HL-60 (cell line): ENCODE results near the gene GLTP.

Experiments used
- GABPA ChIP-seq: IDR thresholded peaks from 2 replicates; pipeline ENCODE4 v1.6.1; 2012; ENCODE audit warnings: low read depth
- REST ChIP-seq: IDR thresholded peaks from 2 replicates; pipeline ENCODE4 v1.6.1; 2012; ENCODE audit warnings: low read depth; ENCODE audit not compliant: insufficient replicate concordance
- SPI1 ChIP-seq: IDR thresholded peaks from 2 replicates; pipeline ENCODE4 v1.6.1; 2012; ENCODE audit warnings: low read depth, mild to moderate bottlenecking, borderline replicate concordance
- TF ChIP-seq, protein P1 (sequence below): IDR thresholded peaks from one replicate; pipeline ENCODE4 v1.5.1; 2011; ENCODE audit warnings: low read length, control low read depth, inconsistent platforms; ENCODE audit not compliant: insufficient read depth

DNA sequence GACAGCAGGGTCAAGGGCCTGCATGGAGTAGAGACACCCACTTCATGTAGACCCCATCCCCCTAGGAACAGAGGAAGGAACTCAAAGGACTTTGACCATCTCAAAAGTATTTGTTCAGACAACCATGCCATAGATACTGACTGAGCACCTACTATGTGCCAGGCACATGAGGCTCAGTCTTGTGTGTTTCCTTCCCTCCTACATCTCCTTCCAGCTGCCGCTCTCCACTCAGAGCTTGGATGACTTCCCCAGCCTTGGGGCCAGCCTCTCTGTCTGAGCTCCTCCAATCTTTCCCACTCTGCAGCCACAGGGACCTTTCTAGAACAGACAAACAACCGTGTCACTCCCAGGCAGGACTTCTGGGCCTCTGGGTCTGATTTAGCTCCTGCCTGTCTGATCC lies 49.6 kb downstream of the GLTP start:
- TF ChIP-seq, protein P1, sequence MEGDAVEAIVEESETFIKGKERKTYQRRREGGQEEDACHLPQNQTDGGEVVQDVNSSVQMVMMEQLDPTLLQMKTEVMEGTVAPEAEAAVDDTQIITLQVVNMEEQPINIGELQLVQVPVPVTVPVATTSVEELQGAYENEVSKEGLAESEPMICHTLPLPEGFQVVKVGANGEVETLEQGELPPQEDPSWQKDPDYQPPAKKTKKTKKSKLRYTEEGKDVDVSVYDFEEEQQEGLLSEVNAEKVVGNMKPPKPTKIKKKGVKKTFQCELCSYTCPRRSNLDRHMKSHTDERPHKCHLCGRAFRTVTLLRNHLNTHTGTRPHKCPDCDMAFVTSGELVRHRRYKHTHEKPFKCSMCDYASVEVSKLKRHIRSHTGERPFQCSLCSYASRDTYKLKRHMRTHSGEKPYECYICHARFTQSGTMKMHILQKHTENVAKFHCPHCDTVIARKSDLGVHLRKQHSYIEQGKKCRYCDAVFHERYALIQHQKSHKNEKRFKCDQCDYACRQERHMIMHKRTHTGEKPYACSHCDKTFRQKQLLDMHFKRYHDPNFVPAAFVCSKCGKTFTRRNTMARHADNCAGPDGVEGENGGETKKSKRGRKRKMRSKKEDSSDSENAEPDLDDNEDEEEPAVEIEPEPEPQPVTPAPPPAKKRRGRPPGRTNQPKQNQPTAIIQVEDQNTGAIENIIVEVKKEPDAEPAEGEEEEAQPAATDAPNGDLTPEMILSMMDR, result no peak
- no peak for TF ChIP-seq REST
- no peak for TF ChIP-seq SPI1
- TF ChIP-seq GABPA, result no peak
